Measurements from ENCODE around the gene TTC9C.
"Not testable (repeated sequence)": the region's sequence is repeated elsewhere in the genome, so short reads cannot be mapped to it uniquely, and the experiment has no call there.

TTC9C gene

DNA sequence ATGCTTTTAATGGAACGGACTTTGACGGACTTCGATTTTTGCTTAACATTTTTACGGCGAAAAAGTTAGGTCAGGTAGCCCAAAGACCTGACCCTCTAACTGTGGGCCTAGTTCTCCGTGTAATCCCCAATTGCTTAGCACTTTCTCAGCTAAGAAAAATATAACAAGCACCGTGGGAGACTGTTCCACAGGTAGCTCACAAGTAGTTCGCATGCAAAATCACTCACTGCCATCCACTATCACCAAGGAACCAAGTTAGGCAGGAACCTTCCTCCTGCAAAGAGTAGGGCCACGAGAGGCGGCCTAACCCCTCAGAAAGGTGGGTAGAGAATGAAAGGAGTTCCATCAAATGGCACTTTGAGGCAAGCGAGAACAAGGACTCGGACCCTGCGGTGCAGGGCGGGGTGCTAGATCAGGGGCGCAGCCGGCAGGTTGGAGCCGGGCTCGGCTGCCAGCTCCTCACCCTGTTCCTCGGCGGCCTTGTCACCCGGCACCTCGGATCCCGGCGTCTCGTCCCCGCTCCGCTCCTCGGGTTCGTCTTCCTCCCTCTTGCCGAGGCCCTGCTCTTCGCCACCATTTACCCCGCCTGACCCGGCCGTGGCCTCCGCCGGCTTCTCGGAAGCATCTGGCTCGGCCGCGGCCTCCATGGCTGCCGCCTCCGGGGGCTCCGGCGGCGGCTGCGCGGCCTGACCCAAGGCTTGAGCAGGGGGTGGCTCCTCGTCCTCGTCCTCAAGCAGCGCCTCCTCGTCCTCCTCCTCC is 2.0 kb upstream of the TTC9C start:
- POLR2A ChIA-PET (ENCODE audit: low non-redundant PET): interaction anchor here (1.0 to 1.8 kb wide), 3 partner anchors 27 to 61 kb away, joined by 4 to 8 read pairs (median 4); partner anchors contain the start of genes C11orf98, CSKMT and ZBTB3
- no peak for DNase-seq (ENCODE audit: low spot score)
- peak overlapping the region; percentile 99 for H3K27ac ChIP-seq
- CTCF ChIA-PET: interaction anchor here (0.6 to 0.9 kb wide), 2 partner anchors 11 to 135 kb away, joined by 3 to 4 read pairs; no protein-coding TSS in a partner anchor
- TF ChIP-seq, protein P1, sequence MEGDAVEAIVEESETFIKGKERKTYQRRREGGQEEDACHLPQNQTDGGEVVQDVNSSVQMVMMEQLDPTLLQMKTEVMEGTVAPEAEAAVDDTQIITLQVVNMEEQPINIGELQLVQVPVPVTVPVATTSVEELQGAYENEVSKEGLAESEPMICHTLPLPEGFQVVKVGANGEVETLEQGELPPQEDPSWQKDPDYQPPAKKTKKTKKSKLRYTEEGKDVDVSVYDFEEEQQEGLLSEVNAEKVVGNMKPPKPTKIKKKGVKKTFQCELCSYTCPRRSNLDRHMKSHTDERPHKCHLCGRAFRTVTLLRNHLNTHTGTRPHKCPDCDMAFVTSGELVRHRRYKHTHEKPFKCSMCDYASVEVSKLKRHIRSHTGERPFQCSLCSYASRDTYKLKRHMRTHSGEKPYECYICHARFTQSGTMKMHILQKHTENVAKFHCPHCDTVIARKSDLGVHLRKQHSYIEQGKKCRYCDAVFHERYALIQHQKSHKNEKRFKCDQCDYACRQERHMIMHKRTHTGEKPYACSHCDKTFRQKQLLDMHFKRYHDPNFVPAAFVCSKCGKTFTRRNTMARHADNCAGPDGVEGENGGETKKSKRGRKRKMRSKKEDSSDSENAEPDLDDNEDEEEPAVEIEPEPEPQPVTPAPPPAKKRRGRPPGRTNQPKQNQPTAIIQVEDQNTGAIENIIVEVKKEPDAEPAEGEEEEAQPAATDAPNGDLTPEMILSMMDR (conservative IDR thresholded peaks at IDR 0.05; ENCODE audit: low read depth): no peak

DNA sequence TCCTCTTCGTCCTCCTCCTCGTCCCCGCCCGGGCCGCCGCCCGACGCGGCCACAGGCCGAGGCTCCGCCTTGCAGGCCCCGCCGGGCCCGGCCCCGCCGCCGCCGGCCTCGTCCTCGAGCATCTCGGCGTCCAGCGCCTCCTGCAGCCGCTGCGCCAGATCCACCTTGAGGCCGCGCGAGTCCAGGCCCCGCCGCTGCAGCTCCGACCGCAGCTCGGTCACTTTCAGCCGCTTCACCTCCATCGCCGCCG is 1.4 kb upstream of the TTC9C start:
- DNase-seq (ENCODE audit: low spot score): no peak
- TF ChIP-seq, protein P1 (conservative IDR thresholded peaks at IDR 0.05; ENCODE audit: low read depth): no peak
- CTCF ChIA-PET: interaction anchor here (0.6 to 1.1 kb wide), 3 partner anchors 45 to 59 kb away, joined by 3 read pairs; no protein-coding TSS in a partner anchor
- peak overlapping the region; percentile 99 for H3K27ac ChIP-seq
- POLR2A ChIA-PET (ENCODE audit: low non-redundant PET): interaction anchor here (1.0 to 1.8 kb wide), 3 partner anchors 27 to 62 kb away, joined by 4 to 8 read pairs (median 4); partner anchors contain the start of genes C11orf98, CSKMT and ZBTB3

DNA sequence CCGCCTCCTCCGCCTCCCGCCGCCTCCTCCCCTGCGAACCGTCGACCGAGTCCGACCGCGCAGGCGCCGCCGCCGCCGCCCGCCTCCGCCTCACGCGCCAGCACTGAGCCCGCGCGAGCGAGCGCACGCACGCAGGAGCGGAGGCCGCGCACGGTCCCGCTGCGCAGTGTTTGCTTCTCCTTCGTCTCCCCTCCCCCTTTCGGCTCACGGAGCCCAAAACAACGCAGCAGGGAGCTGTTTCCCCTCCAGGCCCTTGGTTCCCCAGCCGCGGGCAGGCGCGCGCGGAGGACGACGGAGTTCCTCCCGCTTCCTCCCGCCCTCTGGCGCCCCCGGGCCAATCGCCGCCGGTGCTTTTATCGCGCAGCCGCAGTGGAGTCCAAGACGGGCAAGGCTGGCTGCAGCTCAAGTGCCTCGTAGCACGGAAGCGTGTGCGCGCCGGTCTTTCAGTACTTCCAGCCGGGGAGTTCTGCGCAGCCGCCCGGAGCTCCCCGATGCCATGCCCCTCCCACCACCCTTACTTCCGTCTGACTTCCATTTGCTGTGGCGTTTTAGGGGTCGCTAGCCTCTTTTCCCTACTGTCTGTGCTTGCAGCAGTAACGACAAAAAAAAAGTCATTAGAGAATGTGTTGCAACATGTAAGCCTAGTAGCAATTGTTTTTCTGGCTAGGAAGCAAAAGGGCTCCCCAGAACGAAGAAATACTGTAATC is 968 bp upstream of the TTC9C start, which contains the start of gene HNRNPUL2:
Gene HNRNPUL2, minus strand, starts transcription at position 293 of the 707 bp plus-strand sequence. CDS start 301 bp downstream, outside the sequence.
- peak within 1 kb of the TSS; percentile 99 for H3K27ac ChIP-seq
- CTCF ChIA-PET: interaction anchor here (0.6 to 1.1 kb wide), 3 partner anchors 46 to 59 kb away, joined by 3 read pairs; no protein-coding TSS in a partner anchor
- TF ChIP-seq, protein P1 (conservative IDR thresholded peaks at IDR 0.05; ENCODE audit: low read depth): no peak
- DNase-seq (ENCODE audit: low spot score): peak; percentile 99
- POLR2A ChIA-PET (ENCODE audit: low non-redundant PET): interaction anchor here (0.6 to 1.8 kb wide), 7 partner anchors 12 to 136 kb away, joined by 3 to 8 read pairs (median 4); partner anchors contain the start of genes C11orf98, CSKMT, TUT1 and ZBTB3

DNA sequence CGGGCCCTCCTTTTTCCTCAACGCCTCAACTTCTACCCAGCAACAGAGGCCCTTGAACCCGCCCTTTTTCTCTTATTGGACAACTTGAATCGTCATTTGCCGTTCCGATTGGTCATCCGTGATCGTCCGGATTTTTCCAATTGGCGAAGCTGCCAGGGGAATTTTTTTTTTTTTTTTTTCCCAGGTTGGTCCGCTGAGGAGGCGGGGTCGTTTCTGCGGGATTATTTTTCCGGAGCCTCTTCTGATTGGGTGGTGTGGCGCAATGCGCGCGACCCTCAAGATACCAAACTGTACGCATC is 465 bp upstream of the TTC9C start:
- ChIA-PET POLR2A (ENCODE audit: low non-redundant PET) (interaction anchor here (0.6 to 1.8 kb wide), 8 partner anchors 12 to 137 kb away, joined by 3 to 8 read pairs (median 4); partner anchors contain the start of genes C11orf98, CSKMT, POLR2G and TUT1), CTCF (interaction anchor here (1.0 to 1.1 kb wide), 2 partner anchors 46 to 58 kb away, joined by 3 read pairs; no protein-coding TSS in a partner anchor)
- TF ChIP-seq, protein P1 (conservative IDR thresholded peaks at IDR 0.05; ENCODE audit: low read depth): no peak
- H3K27ac ChIP-seq: peak overlapping the region; percentile 99
- peak; percentile 96 for DNase-seq (ENCODE audit: low spot score)

DNA sequence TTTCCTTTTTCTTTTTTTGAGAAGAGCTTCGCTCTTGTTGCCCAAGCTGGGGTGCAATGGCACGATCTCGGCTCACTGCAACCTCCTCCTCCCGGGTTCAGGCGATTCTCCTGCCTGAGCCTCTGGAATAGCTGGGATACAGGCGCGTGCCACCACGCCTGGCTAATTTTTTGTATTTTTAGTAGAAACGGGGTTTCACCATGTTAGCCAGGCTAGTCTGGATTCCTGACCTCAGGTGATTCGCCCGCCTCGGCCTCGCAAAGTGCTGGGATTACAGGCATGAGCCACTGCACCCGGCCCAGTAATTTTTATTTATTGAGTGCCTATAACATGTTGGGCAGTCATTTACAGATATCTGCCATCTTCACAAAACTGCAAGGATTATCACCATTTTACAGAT is 1.8 kb downstream of the TTC9C start:
- ChIA-PET POLR2A (ENCODE audit: low non-redundant PET) (interaction anchor here (0.6 kb wide), 1 partner anchor 30 kb away, joined by 13 read pairs; no protein-coding TSS in a partner anchor), CTCF (interaction anchor here (0.6 to 2.7 kb wide), 2 partner anchors 37 to 56 kb away, joined by 3 to 16 read pairs; no protein-coding TSS in a partner anchor)
- H3K27ac ChIP-seq: peak overlapping the region; percentile 99
- not testable (repeated sequence) for DNase-seq (ENCODE audit: low spot score)

DNA sequence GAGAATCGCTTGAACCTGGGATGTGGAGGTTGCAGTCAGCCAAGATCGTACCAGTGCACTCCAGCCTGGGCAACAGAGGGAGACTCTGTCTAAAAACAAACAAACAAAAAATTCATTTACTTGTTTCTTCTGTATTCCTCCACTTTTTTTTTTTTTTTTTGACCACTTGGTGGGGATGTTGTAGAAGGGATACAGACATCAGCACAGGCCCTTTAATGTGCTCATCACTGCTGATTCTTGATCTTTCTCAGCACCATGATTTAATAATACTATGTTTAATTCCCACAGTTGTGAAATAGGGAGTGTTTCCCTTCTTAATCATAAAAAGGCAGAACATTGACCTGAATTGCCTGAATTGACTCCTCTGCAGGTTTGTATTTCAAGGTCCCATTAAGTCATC is 4.5 kb downstream of the TTC9C start:
- CTCF ChIA-PET: interaction anchor here (0.6 to 0.7 kb wide), 2 partner anchors 11 to 14 kb away, joined by 3 to 6 read pairs; no protein-coding TSS in a partner anchor
- H3K27ac ChIP-seq: peak overlapping the region; percentile 99
- no peak for DNase-seq (ENCODE audit: low spot score)
- TF ChIP-seq, protein P1 (conservative IDR thresholded peaks at IDR 0.05; ENCODE audit: low read depth): peak; percentile 17; the same call in 1 of the 2 replicates
- POLR2A ChIA-PET (ENCODE audit: low non-redundant PET): no interaction called here

Data from RWPE1 (cell line).